Activated naive CD8-positive, alpha-beta T cell (primary cell): ENCODE measurements around the gene IGSF3.

Experiments
- H3K27ac Mint-ChIP-seq: one replicate; pipeline ENCODE4 v1.8.0; 2021; ENCODE audit warnings: mixed read lengths
- H3K27me3 Mint-ChIP-seq: one replicate; pipeline ENCODE4 v1.8.0; 2021; ENCODE audit warnings: mixed read lengths
- H3K36me3 Mint-ChIP-seq: one replicate; pipeline ENCODE4 v1.8.0; 2021; ENCODE audit warnings: mixed read lengths
- H3K4me1 Mint-ChIP-seq: one replicate; pipeline ENCODE4 v1.8.0; 2021; ENCODE audit warnings: low read depth, mixed read lengths
- H3K4me3 Mint-ChIP-seq: one replicate; pipeline ENCODE4 v1.8.0; 2021; ENCODE audit warnings: mild to moderate bottlenecking, mixed read lengths
- H3K9me3 Mint-ChIP-seq: one replicate; pipeline ENCODE4 v1.8.0; 2021; ENCODE audit warnings: low read depth, mixed read lengths

Gene IGSF3

GRCh38 chr1:116578581-116578980 is 89.0 kb downstream of the IGSF3 start:
- Mint-ChIP-seq H3K27me3 (no peaks in the 10 kb centered on the region), H3K36me3 (no peaks in the 10 kb centered on the region), H3K9me3 (no peaks in the 10 kb centered on the region), H3K4me1 (peaks cover 3% of the 10 kb centered on the region), H3K4me3 (no peak overlapping the region), H3K27ac (no peak overlapping the region)

GRCh38 chr1:116577759-116578314 is 89.7 kb downstream of the IGSF3 start:
- Mint-ChIP-seq H3K27ac (no peak overlapping the region), H3K9me3 (no peaks in the 10 kb centered on the region), H3K27me3 (no peaks in the 10 kb centered on the region), H3K36me3 (no peaks in the 10 kb centered on the region), H3K4me3 (no peak overlapping the region), H3K4me1 (peaks cover 3% of the 10 kb centered on the region)

GRCh38 chr1:116574581-116575291 is 92.8 kb downstream of the IGSF3 start:
- H3K27ac Mint-ChIP-seq = no peak overlapping the region
- no peak overlapping the region for H3K4me3 Mint-ChIP-seq
- H3K9me3 Mint-ChIP-seq = no peaks in the 10 kb centered on the region

GRCh38 chr1:116573431-116574095 is 94.0 kb downstream of the IGSF3 start:
- no peaks in the 10 kb centered on the region for H3K36me3 Mint-ChIP-seq
- peaks cover 21% of the 10 kb centered on the region for H3K4me1 Mint-ChIP-seq
- H3K9me3 Mint-ChIP-seq = no peaks in the 10 kb centered on the region
- no peaks in the 10 kb centered on the region for H3K27me3 Mint-ChIP-seq
- no peak overlapping the region for H3K4me3 Mint-ChIP-seq
- H3K27ac Mint-ChIP-seq = no peak overlapping the region

More at GRCh38 chr1:116574581-116575291, 92.8 kb downstream of the IGSF3 start:
- no peaks in the 10 kb centered on the region for H3K36me3 Mint-ChIP-seq
- H3K4me1 Mint-ChIP-seq = peaks cover 14% of the 10 kb centered on the region
- H3K27me3 Mint-ChIP-seq = no peaks in the 10 kb centered on the region

GRCh38 chr1:116572771-116573430 is 94.6 kb downstream of the IGSF3 start:
- Mint-ChIP-seq H3K27me3 (no peaks in the 10 kb centered on the region), H3K27ac (no peak overlapping the region), H3K4me3 (no peak overlapping the region), H3K4me1 (peaks cover 27% of the 10 kb centered on the region), H3K9me3 (no peaks in the 10 kb centered on the region), H3K36me3 (no peaks in the 10 kb centered on the region)

- peak overlapping the region; percentile 89 for H3K4me3 Mint-ChIP-seq
- no peak overlapping the region for H3K27ac Mint-ChIP-seq
- no peaks in the 10 kb centered on the region for H3K9me3 Mint-ChIP-seq
- H3K4me1 Mint-ChIP-seq = peaks cover 30% of the 10 kb centered on the region
- no peaks in the 10 kb centered on the region for H3K27me3 Mint-ChIP-seq
- no peaks in the 10 kb centered on the region for H3K36me3 Mint-ChIP-seq
Observed at GRCh38 chr1:116572099-116572498, 95.4 kb downstream of the IGSF3 start.

GRCh38 chr1:116571215-116571919 is 96.2 kb downstream of the IGSF3 start:
- Mint-ChIP-seq H3K27ac (peak overlapping the region; percentile 36), H3K9me3 (no peaks in the 10 kb centered on the region), H3K27me3 (no peaks in the 10 kb centered on the region), H3K4me3 (peak overlapping the region; percentile 89), H3K36me3 (no peaks in the 10 kb centered on the region), H3K4me1 (peaks cover 30% of the 10 kb centered on the region)

GRCh38 chr1:116570358-116571214 is 96.9 kb downstream of the IGSF3 start, which contains the start of gene CD58:
Gene CD58, minus strand, starts transcription at chr1:116571026. Its CDS starts 54 bp downstream, at chr1:116570972.
- Mint-ChIP-seq H3K27me3 (no peaks in the 10 kb centered on the region), H3K36me3 (no peaks in the 10 kb centered on the region), H3K27ac (peak within 1 kb of the TSS; percentile 79), H3K4me3 (peak within 1 kb of the TSS; percentile 89), H3K4me1 (peaks cover 30% of the 10 kb centered on the region), H3K9me3 (no peaks in the 10 kb centered on the region)

GRCh38 chr1:116569776-116570357 is 97.7 kb downstream of the IGSF3 start:
- Mint-ChIP-seq H3K9me3 (no peaks in the 10 kb centered on the region), H3K4me3 (peak overlapping the region; percentile 89), H3K27ac (peak overlapping the region; percentile 79), H3K27me3 (no peaks in the 10 kb centered on the region), H3K36me3 (peaks cover 2% of the 10 kb centered on the region), H3K4me1 (peaks cover 30% of the 10 kb centered on the region)

GRCh38 chr1:116569381-116569670 is 98.2 kb downstream of the IGSF3 start:
- Mint-ChIP-seq H3K4me1 (peaks cover 30% of the 10 kb centered on the region), H3K27ac (no peak overlapping the region), H3K36me3 (peaks cover 4% of the 10 kb centered on the region), H3K27me3 (no peaks in the 10 kb centered on the region), H3K9me3 (peaks cover under 1% of the 10 kb centered on the region), H3K4me3 (peak overlapping the region; percentile 89)

- Mint-ChIP-seq H3K4me1 (peaks cover 30% of the 10 kb centered on the region), H3K4me3 (peak overlapping the region; percentile 89), H3K27me3 (no peaks in the 10 kb centered on the region), H3K27ac (peak overlapping the region; percentile 51), H3K9me3 (peaks cover 4% of the 10 kb centered on the region), H3K36me3 (peaks cover 9% of the 10 kb centered on the region)
Observed at GRCh38 chr1:116568662-116569380, 98.7 kb downstream of the IGSF3 start.

- peak overlapping the region; percentile 52 for H3K4me3 Mint-ChIP-seq
- H3K36me3 Mint-ChIP-seq = peaks cover 10% of the 10 kb centered on the region
- H3K9me3 Mint-ChIP-seq = peaks cover 4% of the 10 kb centered on the region
- H3K4me1 Mint-ChIP-seq = peaks cover 30% of the 10 kb centered on the region
- H3K27ac Mint-ChIP-seq = peak overlapping the region; percentile 51
- H3K27me3 Mint-ChIP-seq = no peaks in the 10 kb centered on the region
Observed at GRCh38 chr1:116567790-116568661, 99.5 kb downstream of the IGSF3 start.
